Central memory CD8-positive, alpha-beta T cell (primary cell): ENCODE data around the gene WFDC2.

Experiments
- ATAC-seq: fragments of 150-1000 bp; cut with Tn5 transposase; replicated peaks from 2 replicates; pipeline ENCODE4 v1.10.0; 2022; ENCODE audit warnings: mild to moderate bottlenecking, moderate FRiP score, moderate number of reproducible peaks; ENCODE audit not compliant: poor library complexity, severe bottlenecking; ENCODE audit errors: extremely low read depth
- DNase-seq, 2 donors: peaks; one replicate each; pipeline ENCODE4 v3.0.0; 2021; ENCODE audit warnings: low spot score in 2 of 2
- H3K27ac Mint-ChIP-seq: one replicate; pipeline ENCODE4 v1.8.0; 2022; ENCODE audit warnings: low read depth, mild to moderate bottlenecking, moderate library complexity, mixed read lengths
- H3K27me3 Mint-ChIP-seq: one replicate; pipeline ENCODE4 v1.8.0; 2022; ENCODE audit warnings: mixed read lengths
- H3K36me3 Mint-ChIP-seq: one replicate; pipeline ENCODE4 v1.8.0; 2022; ENCODE audit warnings: mild to moderate bottlenecking, moderate library complexity, mixed read lengths; ENCODE audit not compliant: insufficient read depth
- H3K4me1 Mint-ChIP-seq: one replicate; pipeline ENCODE4 v1.8.0; 2022; ENCODE audit warnings: mixed read lengths
- H3K4me3 Mint-ChIP-seq: one replicate; pipeline ENCODE4 v1.8.0; 2022; ENCODE audit warnings: mild to moderate bottlenecking, moderate library complexity, mixed read lengths
- H3K9me3 Mint-ChIP-seq: one replicate; pipeline ENCODE4 v1.8.0; 2022; ENCODE audit warnings: mixed read lengths

WFDC2 gene

GRCh38 chr20:45487231-45487635 lies 17.7 kb downstream of the WFDC2 start:
- no peaks in the 10 kb centered on the region for H3K4me1 Mint-ChIP-seq
- ATAC-seq: no peak
- H3K27me3 Mint-ChIP-seq: peaks cover 76% of the 10 kb centered on the region
- no peaks in the 10 kb centered on the region for H3K9me3 Mint-ChIP-seq
- no peak for DNase-seq
- H3K4me3 Mint-ChIP-seq: no peak overlapping the region
- no peaks in the 10 kb centered on the region for H3K36me3 Mint-ChIP-seq
- H3K27ac Mint-ChIP-seq: no peak overlapping the region

GRCh38 chr20:45489083-45489531 lies 19.6 kb downstream of the WFDC2 start:
- peaks cover 76% of the 10 kb centered on the region for H3K27me3 Mint-ChIP-seq
- H3K36me3 Mint-ChIP-seq: no peaks in the 10 kb centered on the region
- no peaks in the 10 kb centered on the region for H3K4me1 Mint-ChIP-seq
- ATAC-seq (no peak), DNase-seq (no peak)
- H3K4me3 Mint-ChIP-seq: no peak overlapping the region
- no peak overlapping the region for H3K27ac Mint-ChIP-seq
- no peaks in the 10 kb centered on the region for H3K9me3 Mint-ChIP-seq

- Mint-ChIP-seq H3K4me3 (no peak overlapping the region), H3K4me1 (no peaks in the 10 kb centered on the region), H3K27ac (no peak overlapping the region), H3K27me3 (peaks cover 62% of the 10 kb centered on the region), H3K9me3 (no peaks in the 10 kb centered on the region), H3K36me3 (no peaks in the 10 kb centered on the region)
- no peak for ATAC-seq
- no peak for DNase-seq
Measured at GRCh38 chr20:45495501-45495941, 26.0 kb downstream of the WFDC2 start.

GRCh38 chr20:45496166-45496565 lies 26.6 kb downstream of the WFDC2 start:
- Mint-ChIP-seq H3K4me3 (no peak overlapping the region), H3K9me3 (no peaks in the 10 kb centered on the region), H3K27ac (no peak overlapping the region), H3K36me3 (no peaks in the 10 kb centered on the region), H3K4me1 (no peaks in the 10 kb centered on the region), H3K27me3 (peaks cover 62% of the 10 kb centered on the region)
- DNase-seq (no peak), ATAC-seq (no peak)

- no peaks in the 10 kb centered on the region for H3K4me1 Mint-ChIP-seq
- DNase-seq (no peak), ATAC-seq (no peak)
- H3K36me3 Mint-ChIP-seq: no peaks in the 10 kb centered on the region
- H3K4me3 Mint-ChIP-seq: no peak overlapping the region
- H3K9me3 Mint-ChIP-seq: no peaks in the 10 kb centered on the region
- H3K27me3 Mint-ChIP-seq: peaks cover 62% of the 10 kb centered on the region
- H3K27ac Mint-ChIP-seq: no peak overlapping the region
Measured at GRCh38 chr20:45497971-45498494, 28.5 kb downstream of the WFDC2 start.

DNA sequence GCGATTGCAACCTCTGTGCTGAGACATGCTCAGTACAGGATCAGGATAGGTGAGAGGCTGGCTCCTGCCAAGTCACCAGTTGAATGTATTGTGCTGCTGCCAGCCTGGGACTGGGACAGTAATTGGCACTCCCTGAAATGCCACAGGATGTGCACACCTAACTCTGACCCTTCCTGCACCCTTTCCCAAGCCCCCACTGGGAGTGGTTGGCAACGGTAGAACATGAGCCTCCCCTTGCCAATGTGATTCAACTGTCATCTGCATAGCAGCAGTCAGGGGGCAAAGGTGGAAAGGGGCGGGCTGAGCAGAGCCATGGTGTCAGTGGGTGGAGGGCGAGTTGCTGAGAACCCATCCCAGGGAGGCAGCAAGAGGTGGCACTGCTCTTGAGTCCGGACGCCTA lies 30.5 kb downstream of the WFDC2 start:
- Mint-ChIP-seq H3K27ac (no peak overlapping the region), H3K4me3 (no peak overlapping the region), H3K4me1 (no peaks in the 10 kb centered on the region), H3K36me3 (no peaks in the 10 kb centered on the region), H3K27me3 (peaks cover 71% of the 10 kb centered on the region), H3K9me3 (no peaks in the 10 kb centered on the region)
- DNase-seq: no peak
- no peak for ATAC-seq

GRCh38 chr20:45501600-45501999 lies 32.0 kb downstream of the WFDC2 start:
- ATAC-seq (no peak), DNase-seq (no peak)
- H3K9me3 Mint-ChIP-seq: no peaks in the 10 kb centered on the region
- no peaks in the 10 kb centered on the region for H3K36me3 Mint-ChIP-seq
- no peaks in the 10 kb centered on the region for H3K4me1 Mint-ChIP-seq
- no peak overlapping the region for H3K4me3 Mint-ChIP-seq
- peaks cover 77% of the 10 kb centered on the region for H3K27me3 Mint-ChIP-seq
- H3K27ac Mint-ChIP-seq: no peak overlapping the region

DNA sequence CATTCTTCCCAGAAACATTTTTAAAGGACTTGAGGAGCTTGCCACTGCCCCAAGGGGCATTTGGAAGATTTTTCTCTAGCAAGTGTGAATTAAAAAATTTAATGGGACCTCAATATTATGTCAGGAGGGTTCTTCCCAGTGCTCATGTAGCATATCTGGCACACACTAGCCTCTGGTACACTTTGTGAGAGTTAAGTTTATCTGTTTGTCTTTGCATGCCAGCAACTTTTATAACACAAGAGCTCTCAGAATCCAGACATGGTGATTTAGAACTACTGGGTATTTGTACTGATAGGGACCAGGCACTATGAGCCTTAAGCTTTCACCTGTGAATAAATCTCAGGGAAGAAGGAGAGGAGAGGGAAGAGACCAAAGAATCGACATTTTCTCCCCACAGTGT lies 33.0 kb downstream of the WFDC2 start:
- no peaks in the 10 kb centered on the region for H3K4me1 Mint-ChIP-seq
- peaks cover 85% of the 10 kb centered on the region for H3K27me3 Mint-ChIP-seq
- no peak overlapping the region for H3K27ac Mint-ChIP-seq
- no peaks in the 10 kb centered on the region for H3K9me3 Mint-ChIP-seq
- H3K36me3 Mint-ChIP-seq: no peaks in the 10 kb centered on the region
- ATAC-seq: no peak
- H3K4me3 Mint-ChIP-seq: no peak overlapping the region
- DNase-seq: no peak

DNA sequence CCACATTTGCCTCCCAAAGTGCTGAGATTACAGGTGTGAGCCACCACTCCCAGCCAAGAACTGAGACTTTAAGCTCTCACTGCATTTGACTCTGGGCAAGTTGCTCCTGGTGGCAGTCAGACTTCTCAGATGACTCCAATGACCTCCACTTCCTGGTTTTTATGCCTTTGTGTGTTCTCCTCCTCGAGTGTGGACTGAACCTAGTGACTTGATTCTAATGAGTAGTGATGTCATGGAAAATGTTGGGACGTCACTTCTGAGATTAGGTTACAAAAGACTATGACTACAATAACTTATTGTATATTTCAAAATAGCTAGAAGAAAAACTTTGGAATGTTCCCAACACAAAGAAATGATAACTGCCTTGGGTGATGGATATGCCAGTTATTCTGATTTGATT lies 33.9 kb downstream of the WFDC2 start:
- peaks cover 94% of the 10 kb centered on the region for H3K27me3 Mint-ChIP-seq
- ATAC-seq: no peak
- H3K9me3 Mint-ChIP-seq: no peaks in the 10 kb centered on the region
- H3K4me1 Mint-ChIP-seq: no peaks in the 10 kb centered on the region
- no peak overlapping the region for H3K27ac Mint-ChIP-seq
- no peaks in the 10 kb centered on the region for H3K36me3 Mint-ChIP-seq
- no peak overlapping the region for H3K4me3 Mint-ChIP-seq
- no peak for DNase-seq

DNA sequence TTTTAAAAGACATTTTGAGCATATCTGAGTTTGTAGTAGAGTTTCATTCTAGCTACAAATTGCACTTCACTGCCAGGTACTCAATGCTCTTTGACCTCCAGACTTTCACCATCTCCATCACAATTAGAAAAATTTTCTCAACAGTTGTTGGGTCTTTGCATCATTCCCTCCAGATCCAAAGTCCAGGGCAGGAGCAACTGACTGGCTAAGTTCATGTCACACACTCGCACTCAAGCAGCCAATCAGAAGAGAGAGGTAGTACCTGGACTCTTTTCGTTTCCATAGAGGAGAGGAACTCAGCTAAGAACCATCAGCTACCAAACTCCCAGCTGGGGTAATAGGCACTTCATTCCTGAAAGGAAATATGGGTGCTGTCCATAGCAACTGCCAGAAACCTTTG lies 36.8 kb downstream of the WFDC2 start:
- peaks cover 93% of the 10 kb centered on the region for H3K27me3 Mint-ChIP-seq
- H3K4me3 Mint-ChIP-seq: no peak overlapping the region
- no peaks in the 10 kb centered on the region for H3K36me3 Mint-ChIP-seq
- no peaks in the 10 kb centered on the region for H3K4me1 Mint-ChIP-seq
- ATAC-seq (no peak), DNase-seq (no peak)
- no peaks in the 10 kb centered on the region for H3K9me3 Mint-ChIP-seq
- H3K27ac Mint-ChIP-seq: no peak overlapping the region

GRCh38 chr20:45507011-45507820 lies 37.7 kb downstream of the WFDC2 start:
- Mint-ChIP-seq H3K9me3 (no peaks in the 10 kb centered on the region), H3K27ac (no peak overlapping the region), H3K4me1 (no peaks in the 10 kb centered on the region), H3K36me3 (no peaks in the 10 kb centered on the region), H3K27me3 (peaks cover 93% of the 10 kb centered on the region), H3K4me3 (no peak overlapping the region)
- DNase-seq (no peak), ATAC-seq (no peak)

DNA sequence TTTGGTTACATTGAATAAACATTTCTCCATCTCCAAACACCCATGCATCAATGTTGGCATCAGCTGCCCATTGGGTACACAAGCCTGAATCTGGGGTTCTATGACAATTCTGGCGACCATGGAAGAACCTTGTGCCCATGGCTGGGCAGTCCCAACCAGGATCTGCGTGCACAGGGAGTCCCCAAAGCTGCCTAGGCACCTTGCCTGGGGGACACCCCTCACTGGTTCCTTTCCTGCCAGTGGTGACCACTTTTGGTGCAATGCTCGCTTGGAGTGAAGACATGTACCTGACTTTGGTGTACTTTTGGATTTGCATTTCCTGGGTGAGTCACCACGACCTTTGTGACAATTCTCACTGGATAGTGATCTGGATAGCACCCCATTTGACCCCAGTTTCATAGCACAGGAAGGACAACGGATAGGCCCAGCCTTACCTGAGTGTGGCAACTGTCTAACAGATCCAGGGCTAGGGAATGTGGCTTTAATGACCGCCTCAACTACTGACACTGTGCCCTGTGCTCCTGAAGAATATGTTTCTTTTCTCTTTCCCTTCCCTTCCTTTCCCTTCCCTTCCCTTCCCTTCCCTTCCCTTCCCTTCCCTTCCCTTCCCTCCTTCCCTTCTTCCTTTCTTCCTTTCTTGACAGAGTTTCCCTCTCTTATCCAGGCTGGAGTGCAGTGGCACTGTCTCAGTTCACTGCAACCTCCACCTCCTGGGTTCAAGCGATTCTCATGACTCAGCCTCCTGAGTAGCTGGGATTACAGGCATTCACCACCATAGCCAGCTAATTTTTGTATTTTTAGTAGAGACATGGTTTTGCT lies 38.7 kb downstream of the WFDC2 start:
- Mint-ChIP-seq H3K4me3 (no peak overlapping the region), H3K9me3 (no peaks in the 10 kb centered on the region), H3K4me1 (no peaks in the 10 kb centered on the region), H3K36me3 (no peaks in the 10 kb centered on the region), H3K27me3 (peaks cover 88% of the 10 kb centered on the region), H3K27ac (no peak overlapping the region)
- ATAC-seq: no peak
- DNase-seq: no peak

GRCh38 chr20:45509091-45509490 lies 39.5 kb downstream of the WFDC2 start:
- DNase-seq: no peak
- Mint-ChIP-seq H3K9me3 (no peaks in the 10 kb centered on the region), H3K27me3 (peaks cover 85% of the 10 kb centered on the region), H3K36me3 (no peaks in the 10 kb centered on the region), H3K27ac (no peak overlapping the region), H3K4me1 (no peaks in the 10 kb centered on the region), H3K4me3 (no peak overlapping the region)
- no peak for ATAC-seq
